Stimulated activated naive CD4-positive, alpha-beta T cell (primary cell): ENCODE results near the gene KCTD14.
"Not testable (repeated sequence)": the region's sequence is repeated elsewhere in the genome, so short reads cannot be mapped to it uniquely, and the experiment has no call there.

Source experiments
- DNase-seq, 6 experiments: peaks; one replicate each; lab custom pipeline; 2025; lab: John Stamatoyannopoulos, UW

KCTD14 gene

GRCh38 chr11:78022397-78023396, at the start of gene KCTD14:
Gene KCTD14, minus strand, starts transcription at chr11:78023276. Its CDS starts 27 bp downstream, at chr11:78023249.
- no peak for DNase-seq

GRCh38 chr11:78072455-78072854, 49.4 kb upstream of the KCTD14 start:
- no peak for DNase-seq

GRCh38 chr11:78071717-78072116, 48.6 kb upstream of the KCTD14 start:
- no peak for DNase-seq

- DNase-seq = no peak
Measured at GRCh38 chr11:78070621-78071020, 47.5 kb upstream of the KCTD14 start.

GRCh38 chr11:78069465-78069864, 46.4 kb upstream of the KCTD14 start:
- no peak for DNase-seq

- DNase-seq = no peak
Measured at GRCh38 chr11:78067704-78068103, 44.6 kb upstream of the KCTD14 start.

- DNase-seq = no peak
Measured at GRCh38 chr11:78066471-78066870, 43.4 kb upstream of the KCTD14 start.

- no peak for DNase-seq
Measured at GRCh38 chr11:78065203-78065602, 42.1 kb upstream of the KCTD14 start.

GRCh38 chr11:78063440-78064181, 40.5 kb upstream of the KCTD14 start, which contains the start of gene THRSP:
Gene THRSP, plus strand, starts transcription at chr11:78063861. Its CDS starts 21 bp downstream, at chr11:78063882.
- DNase-seq = no peak

- DNase-seq = no peak
Measured at GRCh38 chr11:78062671-78063070, 39.6 kb upstream of the KCTD14 start.

GRCh38 chr11:78061921-78062311, 38.8 kb upstream of the KCTD14 start:
- no peak for DNase-seq

GRCh38 chr11:78061088-78061920, 38.2 kb upstream of the KCTD14 start:
- DNase-seq = no peak

- DNase-seq = no peak
Measured at GRCh38 chr11:78060533-78060932, 37.5 kb upstream of the KCTD14 start.

GRCh38 chr11:78059749-78060328, 36.8 kb upstream of the KCTD14 start:
- not testable (repeated sequence) for DNase-seq

- no peak for DNase-seq
Measured at GRCh38 chr11:78057462-78058055, 34.5 kb upstream of the KCTD14 start.

GRCh38 chr11:78056093-78056492, 33.0 kb upstream of the KCTD14 start:
- DNase-seq = no peak

GRCh38 chr11:78054971-78055370, 31.9 kb upstream of the KCTD14 start:
- DNase-seq = no peak

GRCh38 chr11:78050964-78051831, 28.1 kb upstream of the KCTD14 start:
- DNase-seq = no peak

GRCh38 chr11:78049348-78049747, 26.3 kb upstream of the KCTD14 start:
- no peak for DNase-seq

GRCh38 chr11:78048561-78048960, 25.5 kb upstream of the KCTD14 start:
- DNase-seq = no peak
